GF-D8 (cell line): ENCODE results near the gene SLC22A1.
"Not testable (repeated sequence)": the region's sequence is repeated elsewhere in the genome, so short reads cannot be mapped to it uniquely, and the experiment has no call there.

Experiments used
- DNase-seq: peaks from one replicate; lab custom pipeline; 2025; lab: John Stamatoyannopoulos, UW

The SLC22A1 gene

DNA sequence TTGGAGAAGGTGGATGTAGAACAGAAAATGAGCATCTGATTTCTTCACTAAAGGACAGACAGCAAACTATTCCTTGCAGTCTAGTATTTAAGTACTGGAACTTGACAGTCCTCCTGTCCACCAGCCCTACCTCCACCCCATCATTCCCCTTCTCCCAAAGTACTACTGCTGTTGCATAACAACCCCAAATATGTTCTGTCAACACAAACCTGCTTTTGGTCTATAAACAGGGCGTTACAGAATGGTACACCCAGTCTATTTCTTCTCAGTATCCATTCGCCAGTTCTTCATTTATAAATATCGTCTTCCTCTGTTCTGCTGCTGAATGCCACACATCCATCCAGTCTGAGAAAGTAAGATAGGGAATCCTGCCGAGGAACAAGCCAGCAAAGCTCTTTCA, 27.7 kb upstream of the SLC22A1 start:
- DNase-seq: no peak

DNA sequence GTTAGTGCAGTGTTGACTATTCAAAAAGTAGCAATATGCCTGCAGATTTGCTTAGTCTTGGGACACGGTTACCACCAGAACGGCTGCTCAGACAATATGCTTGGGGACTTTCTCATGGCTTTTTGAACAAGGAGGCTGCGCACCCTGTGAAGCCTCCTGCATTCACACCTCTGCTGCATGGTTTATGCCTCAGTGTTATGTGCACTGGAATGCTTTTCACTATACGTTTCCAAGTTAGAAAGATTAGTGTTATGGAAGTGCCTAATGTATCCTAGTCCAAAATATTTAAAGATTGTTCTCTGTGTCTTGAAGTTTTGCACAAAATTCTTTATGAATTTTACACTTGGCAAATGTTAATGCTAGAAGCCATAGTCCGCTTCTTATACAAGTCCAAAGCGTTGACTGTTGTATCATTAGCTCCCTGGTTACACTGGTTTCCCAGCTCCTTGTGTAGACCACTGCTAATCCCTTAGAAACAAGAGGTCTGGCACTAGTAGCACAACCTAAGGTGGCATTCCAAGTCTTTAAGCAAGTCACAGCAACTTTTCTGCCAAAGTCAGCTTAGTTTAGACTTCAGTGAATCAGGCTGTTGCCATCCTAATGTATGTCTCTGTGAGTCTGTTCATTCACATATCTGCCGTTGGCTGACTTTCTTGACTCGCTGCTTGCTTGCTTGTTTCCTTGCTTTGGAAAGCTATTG, 26.3 kb upstream of the SLC22A1 start:
- no peak for DNase-seq

DNA sequence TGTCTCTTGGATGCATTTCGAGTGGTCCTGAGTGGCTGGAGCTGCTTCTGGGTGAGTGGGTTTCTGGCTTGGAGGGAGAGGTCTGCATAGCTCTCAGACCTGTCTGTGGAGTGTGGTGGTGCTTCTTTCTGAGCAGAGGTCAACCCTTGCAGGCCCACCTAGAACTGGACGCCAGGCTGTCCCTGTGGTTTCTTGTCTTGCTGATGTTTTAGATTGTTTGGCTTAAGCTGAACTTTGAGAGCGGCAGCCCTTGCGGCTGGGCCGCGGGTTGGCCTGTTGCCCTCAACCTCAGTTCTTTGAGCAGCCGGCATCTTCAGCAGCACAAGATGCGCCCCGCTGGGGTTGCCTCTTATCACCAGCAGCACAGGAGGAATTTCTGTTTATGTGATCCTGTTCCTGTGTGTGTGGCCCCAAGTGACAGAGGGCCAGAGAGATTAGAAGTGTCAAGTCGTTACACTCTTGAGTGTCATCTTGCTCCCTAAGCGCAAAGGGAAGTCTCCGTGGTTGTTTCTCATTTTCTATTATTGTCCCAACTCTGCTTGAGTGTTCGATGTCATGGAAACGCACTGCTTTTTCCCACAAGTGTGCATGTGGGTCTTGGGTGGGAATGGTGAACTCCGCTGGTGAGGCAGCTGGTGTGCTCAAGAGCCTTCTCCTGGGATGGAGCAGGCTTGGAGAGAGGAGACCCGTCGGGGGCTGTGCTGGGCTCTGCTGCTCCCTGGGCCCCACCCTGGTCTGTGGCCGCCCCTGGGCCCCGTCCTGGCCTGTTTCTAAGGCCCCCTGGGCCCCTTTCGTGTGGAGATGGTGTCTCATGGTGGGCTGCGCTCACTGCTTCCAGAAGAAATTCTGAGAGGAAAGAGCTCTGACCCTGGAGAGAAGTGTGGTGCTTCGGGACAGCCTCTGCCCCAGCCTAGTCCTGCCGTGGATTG, 20.1 kb upstream of the SLC22A1 start:
- no peak for DNase-seq

DNA sequence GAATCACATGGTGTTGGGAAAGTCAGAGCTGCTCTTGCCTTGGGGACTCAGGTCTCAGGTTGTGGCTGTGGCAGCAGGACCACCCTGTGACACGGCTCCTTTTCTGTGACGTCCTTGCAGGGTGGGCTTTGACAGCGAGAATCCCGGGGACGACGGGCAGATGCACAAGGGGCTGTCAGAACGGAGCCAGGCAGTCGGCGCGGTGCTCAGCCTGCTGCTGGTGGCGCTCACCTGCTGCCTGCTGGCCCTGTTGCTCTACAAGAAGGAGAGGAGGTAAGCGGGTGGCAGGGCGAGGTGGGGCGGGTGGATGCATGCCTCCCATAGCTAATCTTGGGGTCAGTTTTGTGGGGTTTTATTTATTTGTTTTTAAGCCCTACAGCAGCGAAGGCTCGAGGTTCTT, 19.2 kb upstream of the SLC22A1 start:
- DNase-seq: no peak

DNA sequence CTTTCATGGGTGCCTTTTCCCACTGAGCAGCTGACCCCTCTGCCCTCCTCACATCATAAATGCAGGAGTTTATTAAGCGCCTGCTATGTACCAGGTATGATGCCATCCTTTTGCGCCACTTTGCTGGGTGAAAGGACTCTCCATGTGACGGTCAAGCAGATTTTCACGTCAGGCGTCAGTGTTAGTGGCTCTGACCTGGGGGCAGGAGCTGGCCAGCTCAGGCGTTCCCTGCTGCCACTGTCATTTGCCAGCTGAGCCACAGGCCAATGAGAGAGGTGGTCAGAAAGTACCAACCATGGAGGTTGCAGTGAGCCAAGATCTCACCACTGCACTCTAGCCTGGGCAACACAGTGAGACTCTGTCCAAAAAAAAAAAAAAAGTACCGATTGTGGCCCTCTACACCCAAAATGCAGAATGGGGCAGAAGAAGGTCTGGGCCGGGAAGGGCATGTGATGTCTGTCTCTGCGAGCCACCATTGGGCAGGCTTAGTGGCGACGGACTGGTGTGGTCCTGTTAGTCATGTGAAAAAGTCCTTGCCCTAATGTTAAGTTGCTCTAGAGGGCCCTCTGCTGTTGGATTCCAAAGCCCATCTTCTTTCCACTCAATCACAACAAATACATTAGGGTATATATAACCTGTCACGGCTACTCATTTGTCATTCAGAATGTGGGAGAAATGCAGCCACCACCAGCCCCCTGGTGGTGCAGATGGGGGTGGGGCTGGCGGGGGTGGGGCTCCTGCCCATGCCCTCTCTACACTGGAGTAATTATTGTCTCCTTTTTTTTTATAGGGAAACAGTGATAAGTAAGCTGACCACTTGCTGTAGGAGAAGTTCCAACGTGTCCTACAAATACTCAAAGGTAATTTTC, 18.4 kb upstream of the SLC22A1 start:
- no peak for DNase-seq

DNA sequence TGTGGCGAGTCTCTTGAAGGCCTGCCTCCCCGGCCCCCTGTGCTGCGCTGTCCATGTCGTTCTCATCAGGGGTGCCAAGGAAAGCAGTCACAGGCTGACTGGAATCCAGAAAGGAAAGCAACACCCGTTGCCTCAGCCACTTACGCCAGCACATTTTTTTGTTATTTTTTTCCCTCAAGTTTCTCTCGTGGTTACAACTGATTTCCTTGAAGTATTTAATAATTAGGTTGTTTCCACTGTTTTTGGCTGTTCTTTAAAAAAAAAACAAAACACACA, 17.9 kb upstream of the SLC22A1 start:
- DNase-seq: no peak

DNA sequence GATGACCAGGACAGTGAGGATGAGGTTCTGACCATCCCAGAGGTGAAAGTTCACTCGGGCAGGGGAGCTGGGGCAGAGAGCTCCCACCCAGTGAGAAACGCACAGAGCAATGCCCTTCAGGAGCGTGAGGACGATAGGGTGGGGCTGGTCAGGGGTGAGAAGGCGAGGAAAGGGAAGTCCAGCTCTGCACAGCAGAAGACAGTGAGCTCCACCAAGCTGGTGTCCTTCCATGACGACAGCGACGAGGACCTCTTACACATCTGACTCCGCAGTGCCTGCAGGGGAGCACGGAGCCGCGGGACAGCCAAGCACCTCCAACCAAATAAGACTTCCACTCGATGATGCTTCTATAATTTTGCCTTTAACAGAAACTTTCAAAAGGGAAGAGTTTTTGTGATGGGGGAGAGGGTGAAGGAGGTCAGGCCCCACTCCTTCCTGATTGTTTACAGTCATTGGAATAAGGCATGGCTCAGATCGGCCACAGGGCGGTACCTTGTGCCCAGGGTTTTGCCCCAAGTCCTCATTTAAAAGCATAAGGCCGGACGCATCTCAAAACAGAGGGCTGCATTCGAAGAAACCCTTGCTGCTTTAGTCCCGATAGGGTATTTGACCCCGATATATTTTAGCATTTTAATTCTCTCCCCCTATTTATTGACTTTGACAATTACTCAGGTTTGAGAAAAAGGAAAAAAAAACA, 16.6 kb upstream of the SLC22A1 start:
- no peak for DNase-seq

DNA sequence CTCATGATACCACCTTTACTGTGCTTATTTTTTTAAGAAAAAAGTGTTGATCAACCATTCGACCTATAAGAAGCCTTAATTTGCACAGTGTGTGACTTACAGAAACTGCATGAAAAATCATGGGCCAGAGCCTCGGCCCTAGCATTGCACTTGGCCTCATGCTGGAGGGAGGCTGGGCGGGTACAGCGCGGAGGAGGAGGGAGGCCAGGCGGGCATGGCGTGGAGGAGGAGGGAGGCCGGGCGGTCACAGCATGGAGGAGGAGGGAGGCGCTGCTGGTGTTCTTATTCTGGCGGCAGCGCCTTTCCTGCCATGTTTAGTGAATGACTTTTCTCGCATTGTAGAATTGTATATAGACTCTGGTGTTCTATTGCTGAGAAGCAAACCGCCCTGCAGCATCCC, 15.6 kb upstream of the SLC22A1 start:
- no peak for DNase-seq

DNA sequence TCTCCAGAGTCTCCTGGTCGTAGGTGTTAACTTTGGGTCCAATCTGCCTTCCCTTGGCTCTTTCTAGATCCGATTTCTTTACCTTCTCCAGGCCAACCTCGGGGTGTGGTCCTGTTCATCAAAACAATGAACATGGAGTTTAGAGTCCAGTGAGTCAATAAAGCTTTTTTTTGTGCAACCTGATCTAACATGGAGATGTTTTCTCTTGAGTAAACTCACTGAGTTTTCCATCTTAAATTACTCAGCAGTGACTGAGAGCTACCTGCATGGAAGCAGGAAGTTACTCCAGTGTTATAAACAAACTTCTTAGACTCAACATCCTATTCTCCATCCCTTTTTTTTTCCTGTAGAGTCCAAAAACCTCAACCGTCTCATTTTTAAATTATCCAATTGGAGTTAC, 14.9 kb upstream of the SLC22A1 start:
- DNase-seq: no peak

DNA sequence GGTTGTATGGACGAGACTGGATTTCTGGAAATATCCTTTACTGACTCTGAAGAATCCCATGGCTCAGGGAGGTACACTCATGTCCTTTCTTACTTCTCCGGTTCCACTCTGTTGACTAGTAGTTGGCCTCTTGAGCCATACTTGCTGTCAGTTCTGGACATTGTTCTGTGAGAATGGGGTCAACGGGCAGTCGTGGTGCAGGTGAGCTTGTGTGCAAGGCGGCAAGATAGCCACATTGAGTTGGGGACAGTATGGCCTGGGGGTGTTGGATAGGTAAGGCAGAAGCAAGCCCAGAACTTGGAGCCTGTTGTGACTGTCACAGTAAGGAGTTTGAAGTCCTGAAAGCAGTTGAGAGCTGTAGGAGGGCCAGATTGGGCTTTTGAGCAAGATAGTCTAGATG, 13.5 kb upstream of the SLC22A1 start:
- DNase-seq: no peak

DNA sequence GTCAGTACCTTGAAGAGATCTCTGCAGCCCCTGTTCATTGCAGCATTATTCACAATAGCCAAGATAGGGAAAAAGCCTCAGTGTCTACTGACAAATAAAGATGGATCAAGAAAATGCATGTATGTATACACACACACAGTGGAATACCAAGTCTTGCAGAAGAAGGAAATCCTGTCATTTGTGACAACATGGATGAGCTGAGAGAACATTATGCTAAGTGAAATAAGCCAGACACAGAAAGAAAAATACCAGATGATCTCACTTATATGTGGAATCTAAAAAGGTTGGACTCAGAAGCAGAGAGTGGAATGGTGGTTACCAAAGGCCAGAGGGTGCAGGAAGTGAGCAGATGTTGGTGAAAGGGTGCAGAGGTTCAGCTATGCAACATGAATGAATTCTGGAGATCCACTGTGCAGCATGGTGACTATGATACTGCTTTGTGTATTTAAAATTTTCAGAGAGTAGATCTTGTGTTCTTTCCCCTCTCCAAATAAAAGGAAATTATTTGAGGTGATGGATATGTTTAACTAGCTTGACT, 11.0 kb upstream of the SLC22A1 start:
- no peak for DNase-seq

DNA sequence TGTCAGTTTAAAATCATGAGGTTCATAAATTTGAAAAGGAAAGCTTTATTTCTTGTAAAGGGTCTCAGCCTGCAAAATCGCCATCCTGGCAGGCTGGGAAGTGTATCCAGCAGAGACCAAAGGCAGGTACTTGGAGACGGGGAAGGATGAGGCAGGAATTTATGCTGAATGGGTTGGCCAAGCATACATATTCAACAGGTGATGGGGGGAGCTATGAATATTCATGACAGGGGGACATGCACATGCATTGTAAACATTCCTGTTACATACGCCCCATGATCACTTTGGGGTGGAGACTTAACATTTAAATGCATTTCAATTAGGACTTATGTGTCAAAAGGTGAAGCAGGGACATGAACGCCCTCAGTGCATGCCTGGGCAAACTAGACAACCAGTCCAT, 9.8 kb upstream of the SLC22A1 start:
- no peak for DNase-seq

DNA sequence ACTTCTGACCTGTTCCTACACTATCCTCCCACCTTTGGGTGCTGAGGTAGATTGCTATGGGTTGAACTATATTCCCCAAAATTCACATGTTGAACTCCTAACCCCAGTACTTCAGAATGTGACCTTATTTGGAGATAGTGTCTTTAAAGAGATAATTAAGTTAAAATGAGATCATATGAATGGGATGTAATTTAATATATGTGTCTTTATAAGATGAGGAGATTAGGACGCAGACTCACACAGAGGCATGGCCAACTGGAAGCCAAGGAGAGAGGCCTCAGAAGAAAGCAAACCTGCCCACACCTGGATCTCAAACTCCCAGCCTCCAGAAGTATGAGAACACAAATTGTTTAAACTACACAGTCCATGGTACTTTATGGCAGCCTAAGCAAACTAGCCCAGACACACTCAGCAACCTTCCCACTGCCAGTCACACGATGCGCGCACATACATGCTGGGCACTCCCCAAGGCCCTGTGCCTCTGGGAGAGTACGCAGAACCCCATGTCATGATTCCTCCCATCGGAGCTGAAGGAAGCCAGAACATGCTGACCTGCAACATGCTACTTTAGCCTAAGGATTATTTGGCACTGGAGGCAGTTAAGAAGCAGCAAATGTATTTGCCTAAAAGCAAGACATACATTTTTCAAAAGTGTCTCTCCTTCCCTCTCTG, 8.9 kb upstream of the SLC22A1 start:
- DNase-seq: no peak

DNA sequence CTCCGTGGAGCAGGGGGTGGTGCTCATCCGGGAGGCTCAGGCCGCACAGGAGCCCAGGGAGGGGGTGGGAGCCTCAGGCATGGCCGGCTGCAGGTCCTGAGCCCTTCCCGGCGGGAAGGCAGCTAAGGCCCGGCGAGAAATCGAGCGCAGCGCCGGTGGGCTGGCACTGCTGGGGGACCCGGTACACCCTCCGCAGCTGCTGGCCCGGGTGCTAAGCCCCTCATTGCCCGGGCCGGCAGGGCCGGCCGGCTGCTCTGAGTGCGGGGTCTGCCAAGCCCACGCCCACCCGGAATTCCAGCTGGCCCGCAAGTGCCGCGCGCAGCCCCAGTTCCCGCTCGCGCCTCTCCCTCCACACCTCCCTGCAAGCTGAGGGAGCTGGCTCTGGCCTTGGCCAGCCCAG, 7.1 kb upstream of the SLC22A1 start:
- DNase-seq: not testable (repeated sequence)

DNA sequence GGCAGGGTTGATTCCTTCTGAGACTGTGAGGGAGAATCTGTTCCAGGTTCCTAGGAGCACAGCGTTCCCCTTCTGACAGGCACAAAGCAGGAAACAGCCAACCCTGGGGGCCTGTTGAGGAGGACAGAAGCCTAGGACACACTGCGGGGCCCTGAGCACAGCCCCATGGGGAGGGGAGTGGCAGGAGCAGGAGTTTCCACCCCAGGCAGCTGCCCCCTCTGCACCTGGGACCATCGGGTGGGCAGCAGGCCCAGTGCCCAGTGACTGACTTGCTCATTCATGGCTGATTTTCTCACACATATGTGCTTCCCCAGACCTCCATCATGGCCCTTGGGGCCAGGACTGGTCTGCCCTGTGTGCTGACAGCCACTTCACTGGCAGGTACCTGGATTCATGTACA, 6.2 kb upstream of the SLC22A1 start:
- no peak for DNase-seq

DNA sequence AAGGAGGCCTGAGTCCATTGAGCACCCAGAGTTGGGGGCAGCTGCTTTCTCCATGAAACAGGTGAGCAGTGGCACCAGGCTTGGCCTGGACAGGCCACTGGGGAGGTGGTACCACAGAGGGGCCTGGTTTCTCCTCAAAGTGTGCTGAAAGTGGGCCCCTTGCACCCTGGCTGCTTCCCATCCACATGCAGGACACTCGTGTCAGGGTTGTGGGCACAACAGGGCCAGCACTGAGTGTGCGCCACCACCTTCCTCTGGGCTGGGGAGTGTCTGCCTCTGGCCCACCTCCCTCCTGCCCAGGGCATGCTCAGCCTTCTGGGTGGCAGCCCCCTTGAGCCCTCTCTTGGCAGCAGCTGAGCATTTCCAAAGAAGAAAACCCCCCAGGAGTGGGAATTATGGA, 5.2 kb upstream of the SLC22A1 start:
- no peak for DNase-seq

DNA sequence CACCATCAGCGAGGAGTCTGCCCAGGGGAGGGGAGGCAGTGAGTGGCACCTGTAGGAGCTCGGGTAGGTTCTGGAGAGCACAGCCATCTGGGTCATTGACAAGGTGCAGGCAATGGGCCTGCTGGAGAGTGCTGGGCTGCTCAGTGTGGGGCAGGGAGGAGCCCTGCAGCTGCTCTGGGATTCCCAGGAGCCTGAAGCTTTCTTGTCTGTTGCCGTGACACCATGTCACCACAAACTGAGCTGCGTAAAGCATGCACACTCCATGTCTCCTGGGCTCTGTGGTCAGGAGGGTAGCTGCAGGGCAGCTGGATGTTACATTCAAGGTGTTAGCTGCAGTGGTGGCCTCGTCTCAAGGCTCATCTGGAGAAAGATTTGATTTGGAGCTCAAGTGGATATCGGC, 4.5 kb upstream of the SLC22A1 start:
- no peak for DNase-seq

DNA sequence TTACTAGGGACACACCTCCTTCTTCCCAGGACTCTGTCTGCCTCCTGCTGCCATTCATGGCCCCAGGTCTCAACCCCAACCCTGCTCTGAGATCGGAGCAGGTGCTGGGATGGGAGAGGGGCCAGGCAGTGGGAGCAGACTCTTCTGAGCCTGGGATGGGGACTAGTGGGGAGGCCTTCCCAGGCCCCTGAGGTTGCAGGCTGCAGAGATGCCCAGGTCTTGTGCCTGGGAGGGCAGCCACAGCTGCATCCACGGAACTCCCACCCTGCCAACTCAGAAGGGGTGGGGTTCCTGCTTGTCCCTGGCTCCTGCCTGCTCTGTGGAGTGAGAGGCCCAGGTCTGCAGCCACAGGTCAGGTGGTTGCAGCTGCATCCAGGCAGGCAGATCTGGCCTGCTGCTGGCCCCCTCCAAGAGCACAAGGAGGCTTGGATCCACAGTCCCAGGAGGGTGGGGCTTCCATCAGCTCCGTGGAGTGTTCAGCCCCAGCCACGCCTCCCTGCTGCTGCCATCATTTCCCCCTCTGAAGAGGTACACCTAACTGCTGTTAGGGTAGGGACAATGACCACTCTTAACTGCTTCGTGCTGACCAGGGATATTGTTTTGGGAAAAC, 2.9 kb upstream of the SLC22A1 start:
- no peak for DNase-seq

DNA sequence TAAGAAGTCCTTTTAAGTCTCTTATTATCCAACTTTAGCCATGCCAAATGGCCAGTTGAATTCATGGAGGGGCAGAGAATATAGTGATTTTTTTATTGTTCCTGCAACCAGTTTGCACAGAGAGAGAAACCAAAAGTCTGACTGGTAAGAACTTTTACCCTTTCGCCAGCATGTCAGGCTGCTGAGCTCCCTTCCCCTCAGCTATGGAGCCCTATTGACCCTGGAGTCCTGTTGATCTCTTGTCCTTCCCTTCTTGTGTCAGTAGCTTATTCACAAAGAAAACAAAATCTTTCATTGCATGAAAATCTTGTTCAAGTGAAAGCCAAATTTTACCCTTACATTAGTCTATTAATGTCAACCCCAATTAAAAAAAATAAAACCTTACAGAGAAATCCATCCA, 1.5 kb upstream of the SLC22A1 start:
- no peak for DNase-seq

DNA sequence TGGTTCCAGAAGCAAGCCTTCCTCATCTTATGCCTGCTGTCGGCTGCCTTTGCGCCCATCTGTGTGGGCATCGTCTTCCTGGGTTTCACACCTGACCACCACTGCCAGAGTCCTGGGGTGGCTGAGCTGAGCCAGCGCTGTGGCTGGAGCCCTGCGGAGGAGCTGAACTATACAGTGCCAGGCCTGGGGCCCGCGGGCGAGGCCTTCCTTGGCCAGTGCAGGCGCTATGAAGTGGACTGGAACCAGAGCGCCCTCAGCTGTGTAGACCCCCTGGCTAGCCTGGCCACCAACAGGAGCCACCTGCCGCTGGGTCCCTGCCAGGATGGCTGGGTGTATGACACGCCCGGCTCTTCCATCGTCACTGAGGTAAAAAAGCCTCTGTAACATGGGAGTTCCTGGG, 366 bp downstream of the SLC22A1 start:
- DNase-seq: no peak

DNA sequence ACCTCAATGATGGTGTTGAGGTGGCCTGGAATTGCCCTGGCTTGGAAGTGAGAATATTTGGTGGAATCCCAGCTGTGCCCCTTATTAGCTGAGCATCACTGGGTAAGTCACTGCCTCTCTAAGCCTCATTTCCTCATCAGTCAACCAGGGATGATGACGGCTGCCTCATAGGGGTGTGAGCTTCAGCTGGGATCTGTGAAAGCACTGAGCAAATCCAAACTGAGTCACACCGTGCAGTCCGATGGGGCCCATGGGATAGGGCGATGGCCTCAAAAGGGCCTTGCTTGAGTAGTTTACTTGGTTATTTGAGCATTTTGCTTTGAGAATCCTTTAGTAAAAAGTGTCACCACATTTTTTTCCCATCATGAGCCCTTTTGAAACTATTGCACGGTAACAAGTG, 1.1 kb downstream of the SLC22A1 start:
- DNase-seq: no peak
